ENCODE data around the gene PRKAA2.

Gene PRKAA2

GRCh38 chr1:56754708-56755479 lies 109.8 kb downstream of the PRKAA2 start:
- no peak overlapping the region for H3K27ac ChIP-seq (ENCODE audit: insufficient read depth, low read length, poor library complexity, severe bottlenecking)
- H3K9me3 ChIP-seq (ENCODE audit: control insufficient read depth, low read length), result no peaks in the 10 kb centered on the region
- H3K27me3 ChIP-seq (replicated peaks; ENCODE audit: control insufficient read depth, insufficient read depth, low read length, poor library complexity, severe bottlenecking), result no peaks in the 10 kb centered on the region
- no peak overlapping the region for H3K4me3 ChIP-seq (ENCODE audit: insufficient read depth, low read depth, low read length, poor library complexity, severe bottlenecking)
- H3K36me3 ChIP-seq (ENCODE audit: control insufficient read depth, insufficient read depth, low read length), result no peaks in the 10 kb centered on the region
- DNase-seq, result no peak
- H3K4me1 ChIP-seq (ENCODE audit: control insufficient read depth, insufficient read depth, low read length, poor library complexity, severe bottlenecking), result no peaks in the 10 kb centered on the region

GRCh38 chr1:56755911-56756310 lies 110.8 kb downstream of the PRKAA2 start:
- Histone ChIP-seq H3K4me1 (ENCODE audit: control insufficient read depth, insufficient read depth, low read length, poor library complexity, severe bottlenecking) (no peaks in the 10 kb centered on the region), H3K4me3 (ENCODE audit: insufficient read depth, low read depth, low read length, poor library complexity, severe bottlenecking) (no peak overlapping the region), H3K27me3 (replicated peaks; ENCODE audit: control insufficient read depth, insufficient read depth, low read length, poor library complexity, severe bottlenecking) (no peaks in the 10 kb centered on the region), H3K9me3 (ENCODE audit: control insufficient read depth, low read length) (no peaks in the 10 kb centered on the region), H3K27ac (ENCODE audit: insufficient read depth, low read length, poor library complexity, severe bottlenecking) (no peak overlapping the region), H3K36me3 (ENCODE audit: control insufficient read depth, insufficient read depth, low read length) (no peaks in the 10 kb centered on the region)
- no peak for DNase-seq

- H3K36me3 ChIP-seq (ENCODE audit: control insufficient read depth, insufficient read depth, low read length), result no peaks in the 10 kb centered on the region
- no peak overlapping the region for H3K4me3 ChIP-seq (ENCODE audit: insufficient read depth, low read depth, low read length, poor library complexity, severe bottlenecking)
- no peaks in the 10 kb centered on the region for H3K27me3 ChIP-seq (replicated peaks; ENCODE audit: control insufficient read depth, insufficient read depth, low read length, poor library complexity, severe bottlenecking)
- no peaks in the 10 kb centered on the region for H3K4me1 ChIP-seq (ENCODE audit: control insufficient read depth, insufficient read depth, low read length, poor library complexity, severe bottlenecking)
- H3K9me3 ChIP-seq (ENCODE audit: control insufficient read depth, low read length), result no peaks in the 10 kb centered on the region
- DNase-seq, result no peak
- H3K27ac ChIP-seq (ENCODE audit: insufficient read depth, low read length, poor library complexity, severe bottlenecking), result no peak overlapping the region
Measured at GRCh38 chr1:56758135-56758534, 113.0 kb downstream of the PRKAA2 start.

GRCh38 chr1:56758794-56759193 lies 113.7 kb downstream of the PRKAA2 start:
- no peaks in the 10 kb centered on the region for H3K36me3 ChIP-seq (ENCODE audit: control insufficient read depth, insufficient read depth, low read length)
- no peak overlapping the region for H3K27ac ChIP-seq (ENCODE audit: insufficient read depth, low read length, poor library complexity, severe bottlenecking)
- no peaks in the 10 kb centered on the region for H3K27me3 ChIP-seq (replicated peaks; ENCODE audit: control insufficient read depth, insufficient read depth, low read length, poor library complexity, severe bottlenecking)
- no peak overlapping the region for H3K4me3 ChIP-seq (ENCODE audit: insufficient read depth, low read depth, low read length, poor library complexity, severe bottlenecking)
- no peaks in the 10 kb centered on the region for H3K4me1 ChIP-seq (ENCODE audit: control insufficient read depth, insufficient read depth, low read length, poor library complexity, severe bottlenecking)
- DNase-seq, result no peak
- no peaks in the 10 kb centered on the region for H3K9me3 ChIP-seq (ENCODE audit: control insufficient read depth, low read length)
